Mesendoderm (in vitro differentiated cells): ENCODE results near the gene SAFB2.

Experiments used
- DNase-seq: peaks from one replicate; pipeline ENCODE4 v3.0.0; 2013
- H2AK5ac ChIP-seq: 2 replicates; pipeline ENCODE4 v1.6.1; 2013; ENCODE audit warnings: low read length, inconsistent platforms
- H2BK120ac ChIP-seq: 2 replicates; pipeline ENCODE4 v1.6.1; 2013; ENCODE audit warnings: low read depth, mild to moderate bottlenecking, low read length, moderate library complexity, mixed read lengths
- H2BK15ac ChIP-seq: replicated peaks from 2 replicates; pipeline ENCODE4 v1.6.1; 2013; ENCODE audit warnings: low read depth, mild to moderate bottlenecking, moderate library complexity
- H2BK5ac ChIP-seq: 2 replicates; pipeline ENCODE4 v1.6.1; 2013; ENCODE audit warnings: low read length, inconsistent platforms
- H3K18ac ChIP-seq: 2 replicates; pipeline ENCODE4 v1.6.1; 2013; ENCODE audit warnings: mild to moderate bottlenecking, low read length, mixed read lengths
- H3K23ac ChIP-seq: one replicate; pipeline ENCODE4 v1.6.1; 2013; ENCODE audit warnings: low read length
- H3K27ac ChIP-seq: 2 replicates; pipeline ENCODE4 v1.5.1; 2013; ENCODE audit warnings: low read depth, mild to moderate bottlenecking, inconsistent platforms, low read length, moderate library complexity
- H3K27me3 ChIP-seq: 2 replicates; pipeline ENCODE4 v1.6.1; 2013; ENCODE audit warnings: low read length, control low read depth, mild to moderate bottlenecking, inconsistent platforms; ENCODE audit not compliant: insufficient read depth, poor library complexity
- H3K36me3 ChIP-seq: 2 replicates; pipeline ENCODE4 v1.6.1; 2013; ENCODE audit warnings: low read length, inconsistent platforms; ENCODE audit not compliant: control insufficient read depth, insufficient read depth
- H3K4ac ChIP-seq: one replicate; pipeline ENCODE4 v1.6.1; 2013; ENCODE audit warnings: low read depth, mild to moderate bottlenecking, low read length, moderate library complexity
- H3K4me1 ChIP-seq: 2 replicates; pipeline ENCODE4 v1.6.1; 2013; ENCODE audit warnings: low read depth, low read length, inconsistent platforms; ENCODE audit not compliant: control insufficient read depth
- H3K4me2 ChIP-seq: 2 replicates; pipeline ENCODE4 v1.6.1; 2013; ENCODE audit warnings: low read length
- H3K4me3 ChIP-seq: 2 replicates; pipeline ENCODE4 v1.5.1; 2013; ENCODE audit warnings: mild to moderate bottlenecking, low read length
- H3K56ac ChIP-seq: one replicate; pipeline ENCODE4 v1.6.1; 2013; ENCODE audit warnings: low read length
- H3K79me1 ChIP-seq: 2 replicates; pipeline ENCODE4 v1.6.1; 2013; ENCODE audit warnings: low read length, inconsistent platforms
- H3K79me2 ChIP-seq: 2 replicates; pipeline ENCODE4 v1.6.1; 2013; ENCODE audit warnings: mild to moderate bottlenecking, low read length; ENCODE audit not compliant: control insufficient read depth, insufficient read depth
- H3K9ac ChIP-seq: 2 replicates; pipeline ENCODE4 v1.6.1; 2013; ENCODE audit warnings: low read length, inconsistent platforms
- H4K5ac ChIP-seq: one replicate; pipeline ENCODE4 v1.6.1; 2013; ENCODE audit warnings: low read length
- H4K8ac ChIP-seq: one replicate; pipeline ENCODE4 v1.6.1; 2013; ENCODE audit warnings: low read depth, mild to moderate bottlenecking, control low read depth, low read length, moderate library complexity
- WGBS: extraction: QIAGEN DNeasy Blood & Tissue Kit; methylation state at CpG from one replicate; pipeline ENCODE4 v1.1.7; 2013; ENCODE audit warnings: low lambda C conversion rate, missing lambda C conversion rate; ENCODE audit not compliant: insufficient coverage; ENCODE audit errors: extremely low coverage; 5-methylcytosine and 5-hydroxymethylcytosine counted together

The SAFB2 gene

GRCh38 chr19:5585461-5586299, 36.9 kb downstream of the SAFB2 start:
- no CpG with 5 or more reads among the region's 29 CpGs for WGBS
- H3K23ac ChIP-seq, result no peak overlapping the region
- no peaks in the 10 kb centered on the region for H3K79me2 ChIP-seq
- no peak overlapping the region for H2BK15ac ChIP-seq
- no peak overlapping the region for H2BK5ac ChIP-seq
- H3K56ac ChIP-seq, result peak overlapping the region; percentile 68
- peaks cover 9% of the 10 kb centered on the region for H3K4me1 ChIP-seq
- no peak overlapping the region for H4K8ac ChIP-seq
- H3K18ac ChIP-seq, result no peak overlapping the region
- no peak overlapping the region for H2AK5ac ChIP-seq
- peak overlapping the region; percentile 90 for H3K27ac ChIP-seq
- H3K9ac ChIP-seq, result peak overlapping the region; percentile 52
- H3K36me3 ChIP-seq, result peaks cover 8% of the 10 kb centered on the region
- H4K5ac ChIP-seq, result no peak overlapping the region
- no peaks in the 10 kb centered on the region for H3K79me1 ChIP-seq
- H2BK120ac ChIP-seq, result no peak overlapping the region
- no peaks in the 10 kb centered on the region for H3K27me3 ChIP-seq
- DNase-seq, result peak; percentile 80
- no peak overlapping the region for H3K4me3 ChIP-seq
- H3K4me2 ChIP-seq, result peak overlapping the region; percentile 39
- no peak overlapping the region for H3K4ac ChIP-seq

DNA sequence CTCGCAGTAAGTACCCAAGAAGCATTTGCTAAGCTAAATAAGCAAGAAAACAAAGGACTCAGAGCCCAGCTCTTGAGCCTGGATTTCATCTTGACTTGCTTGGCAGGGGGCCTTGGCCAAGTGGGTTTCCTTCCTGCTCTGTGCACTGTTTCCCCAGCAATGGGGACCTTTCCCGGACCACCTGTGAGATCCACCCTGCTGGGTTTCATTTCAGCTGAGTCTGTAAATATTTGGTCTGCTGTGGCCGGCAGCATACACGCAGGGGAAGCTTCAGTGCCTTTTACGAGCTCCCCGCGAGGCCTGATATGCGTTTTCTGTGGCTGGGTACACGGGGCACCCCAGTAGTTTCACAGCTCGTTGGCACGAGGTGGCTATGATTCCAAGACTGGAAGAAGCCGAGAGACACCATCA, 42.4 kb downstream of the SAFB2 start:
- Histone ChIP-seq H3K9ac (no peak overlapping the region), H3K18ac (no peak overlapping the region), H3K56ac (no peak overlapping the region), H4K5ac (no peak overlapping the region), H2AK5ac (no peak overlapping the region), H3K4me3 (no peak overlapping the region), H3K79me1 (no peaks in the 10 kb centered on the region), H2BK120ac (no peak overlapping the region), H3K79me2 (no peaks in the 10 kb centered on the region), H3K4me1 (peaks cover under 1% of the 10 kb centered on the region), H4K8ac (no peak overlapping the region), H2BK5ac (no peak overlapping the region), H2BK15ac (no peak overlapping the region), H3K4me2 (no peak overlapping the region), H3K4ac (no peak overlapping the region), H3K23ac (no peak overlapping the region), H3K27me3 (no peaks in the 10 kb centered on the region), H3K36me3 (no peaks in the 10 kb centered on the region), H3K27ac (no peak overlapping the region)
- DNase-seq, result no peak
- WGBS, result no CpG with 5 or more reads among the region's 12 CpGs

GRCh38 chr19:5579697-5580096, 42.9 kb downstream of the SAFB2 start:
- H3K56ac ChIP-seq, result no peak overlapping the region
- H2AK5ac ChIP-seq, result no peak overlapping the region
- H2BK5ac ChIP-seq, result no peak overlapping the region
- H3K27ac ChIP-seq, result no peak overlapping the region
- no peak overlapping the region for H4K8ac ChIP-seq
- no peak overlapping the region for H3K4me3 ChIP-seq
- H3K4me1 ChIP-seq, result no peaks in the 10 kb centered on the region
- H3K4ac ChIP-seq, result no peak overlapping the region
- H3K9ac ChIP-seq, result no peak overlapping the region
- no peaks in the 10 kb centered on the region for H3K27me3 ChIP-seq
- H4K5ac ChIP-seq, result no peak overlapping the region
- H3K4me2 ChIP-seq, result no peak overlapping the region
- H3K18ac ChIP-seq, result no peak overlapping the region
- no peaks in the 10 kb centered on the region for H3K79me2 ChIP-seq
- DNase-seq, result no peak
- H3K79me1 ChIP-seq, result no peaks in the 10 kb centered on the region
- H2BK15ac ChIP-seq, result no peak overlapping the region
- H3K23ac ChIP-seq, result no peak overlapping the region
- no peak overlapping the region for H2BK120ac ChIP-seq
- H3K36me3 ChIP-seq, result no peaks in the 10 kb centered on the region
- WGBS, result no CpG with 5 or more reads among the region's 7 CpGs

DNA sequence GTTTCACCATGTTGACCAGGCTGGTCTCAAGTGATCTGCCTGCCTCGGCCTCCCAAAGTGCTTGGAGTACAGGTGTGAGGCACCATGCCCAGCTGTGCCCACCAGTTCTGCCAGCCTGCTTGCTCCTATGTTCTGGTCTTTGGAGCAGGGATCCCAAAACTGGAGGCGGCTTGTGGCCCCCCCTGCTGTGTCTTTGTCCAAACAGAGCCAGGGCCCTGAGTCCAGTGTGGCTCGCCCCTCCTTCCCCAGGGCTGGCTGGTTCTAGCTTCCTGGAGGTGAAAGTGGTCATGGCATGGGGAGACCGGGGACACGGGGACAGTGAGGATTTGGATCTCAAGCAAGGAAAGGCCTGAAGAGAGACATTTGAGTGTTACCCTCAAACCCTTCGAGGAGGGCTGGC, 43.3 kb downstream of the SAFB2 start:
- no peak overlapping the region for H3K56ac ChIP-seq
- DNase-seq, result no peak
- H4K8ac ChIP-seq, result no peak overlapping the region
- no CpG with 5 or more reads among the region's 6 CpGs for WGBS
- no peak overlapping the region for H2AK5ac ChIP-seq
- H4K5ac ChIP-seq, result no peak overlapping the region
- no peak overlapping the region for H3K4me2 ChIP-seq
- H3K4me3 ChIP-seq, result no peak overlapping the region
- H3K79me1 ChIP-seq, result no peaks in the 10 kb centered on the region
- H3K27ac ChIP-seq, result no peak overlapping the region
- no peak overlapping the region for H3K18ac ChIP-seq
- H3K27me3 ChIP-seq, result no peaks in the 10 kb centered on the region
- no peak overlapping the region for H3K23ac ChIP-seq
- H2BK15ac ChIP-seq, result no peak overlapping the region
- no peak overlapping the region for H3K9ac ChIP-seq
- no peak overlapping the region for H3K4ac ChIP-seq
- H2BK120ac ChIP-seq, result no peak overlapping the region
- H3K79me2 ChIP-seq, result no peaks in the 10 kb centered on the region
- H3K4me1 ChIP-seq, result no peaks in the 10 kb centered on the region
- no peak overlapping the region for H2BK5ac ChIP-seq
- H3K36me3 ChIP-seq, result no peaks in the 10 kb centered on the region

DNA sequence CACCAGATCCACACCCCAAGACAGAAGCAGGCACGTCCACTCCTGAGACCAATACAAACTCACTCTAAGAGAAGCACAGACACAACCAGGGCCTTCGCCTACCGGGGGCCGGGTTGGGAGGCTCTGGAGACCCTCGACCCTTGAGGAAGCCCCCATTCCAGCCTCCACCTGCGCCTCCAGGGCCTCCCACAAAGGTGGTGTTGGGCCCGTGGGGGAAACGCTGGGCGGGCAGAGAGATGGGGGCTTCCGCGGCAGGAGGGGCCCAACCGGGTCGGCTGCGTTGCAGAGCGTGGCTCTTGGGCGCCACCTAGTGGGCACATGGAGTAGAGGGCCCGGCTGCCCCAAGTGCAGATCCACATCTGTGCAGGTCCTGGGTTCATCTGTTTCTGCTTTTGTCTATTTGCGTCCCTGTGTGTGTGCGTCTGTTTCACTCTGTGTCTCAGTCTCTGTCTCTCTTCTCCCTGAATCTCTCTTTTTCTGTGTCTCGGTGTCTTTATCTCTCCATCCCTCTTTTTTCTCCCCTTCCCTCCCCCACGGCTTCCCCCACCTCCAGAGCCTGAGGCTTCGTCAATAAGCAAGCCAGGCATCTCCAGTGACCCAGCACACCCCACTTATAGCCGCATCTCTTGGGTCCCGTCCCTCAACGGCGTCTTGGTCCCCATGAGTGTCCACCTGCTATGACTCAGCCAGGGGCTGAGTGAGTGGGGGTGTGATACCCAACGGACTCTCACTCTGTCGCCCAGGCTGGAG, 44.3 kb downstream of the SAFB2 start:
- Histone ChIP-seq H2BK15ac (no peak overlapping the region), H3K4me2 (no peak overlapping the region), H3K27ac (no peak overlapping the region), H3K4ac (no peak overlapping the region), H2AK5ac (no peak overlapping the region), H3K79me1 (no peaks in the 10 kb centered on the region), H3K36me3 (no peaks in the 10 kb centered on the region), H4K8ac (no peak overlapping the region), H2BK120ac (no peak overlapping the region), H3K18ac (no peak overlapping the region), H4K5ac (no peak overlapping the region), H3K56ac (peak overlapping the region; percentile 75), H3K4me1 (no peaks in the 10 kb centered on the region), H2BK5ac (no peak overlapping the region), H3K27me3 (no peaks in the 10 kb centered on the region), H3K4me3 (no peak overlapping the region), H3K23ac (no peak overlapping the region), H3K9ac (peak overlapping the region; percentile 31), H3K79me2 (no peaks in the 10 kb centered on the region)
- no CpG with 5 or more reads among the region's 28 CpGs for WGBS
- peak; percentile 55 for DNase-seq
